ENCODE results near the gene MED9. TPM values are rescaled to one million over a fixed set of nuclear protein-coding genes. Genes with fewer than 3 reads are reported as not detected.

Gene MED9
- polyA plus RNA-seq, 1 donor from 2014 or later: 25.1 TPM

DNA sequence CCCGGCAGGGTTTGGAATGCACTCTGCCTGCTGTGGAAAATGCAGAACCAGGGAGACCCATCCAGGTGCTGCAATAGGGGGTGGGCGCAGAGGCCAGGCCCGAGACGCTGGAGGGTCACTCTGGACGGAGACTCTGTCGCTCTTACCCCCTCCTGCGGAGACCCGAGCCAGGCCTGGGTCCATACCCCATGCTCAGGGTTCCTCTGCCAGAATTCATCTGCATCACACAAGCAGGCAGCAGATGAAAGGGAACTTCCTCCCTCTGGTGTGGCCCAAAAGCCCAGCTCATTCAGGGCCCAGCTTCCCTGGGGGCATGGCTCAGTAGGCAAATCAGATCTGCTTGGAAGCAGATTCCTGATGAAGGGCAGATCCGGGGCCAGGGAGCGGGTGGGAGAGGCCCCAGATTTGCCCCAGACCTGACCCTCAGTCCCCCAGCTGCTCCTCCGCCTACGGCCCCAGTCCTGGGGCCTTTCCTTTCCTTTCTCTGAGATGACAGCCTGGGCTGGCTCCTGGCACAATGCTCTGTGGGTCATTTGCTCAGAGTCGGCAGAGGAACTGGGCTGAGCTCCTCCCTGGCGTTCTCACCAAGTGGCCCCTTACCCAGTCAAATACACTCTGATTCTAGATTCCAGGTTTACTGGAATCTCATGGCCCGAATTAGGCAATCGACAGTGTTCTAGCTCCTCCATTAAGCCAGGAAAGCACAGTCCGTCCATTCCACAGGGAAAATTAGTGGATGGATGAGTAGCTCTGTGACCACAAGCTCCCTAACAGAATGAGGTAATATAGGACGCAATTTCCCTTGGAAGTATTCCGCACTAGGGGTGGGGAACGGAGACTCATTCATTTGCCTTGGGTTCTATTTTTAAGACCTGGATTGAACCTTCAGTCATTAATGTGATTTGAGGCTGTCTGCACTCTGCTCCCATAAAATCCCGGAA lies 38.5 kb downstream of the MED9 start:
- no peaks in the 10 kb centered on the region for H3K36me3 ChIP-seq (ENCODE audit: insufficient read depth, low read length)
- no peaks in the 10 kb centered on the region for H3K79me2 ChIP-seq (replicated peaks; ENCODE audit: insufficient read depth, low read length)
- no peaks in the 10 kb centered on the region for H3K9me3 ChIP-seq (ENCODE audit: low read length)
- no peak overlapping the region for H3K9ac ChIP-seq (ENCODE audit: low read length)
- no peaks in the 10 kb centered on the region for H3K27me3 ChIP-seq (ENCODE audit: insufficient read depth, low read depth, low read length)
- H4K20me1 ChIP-seq (ENCODE audit: insufficient read depth): no peaks in the 10 kb centered on the region
- no peaks in the 10 kb centered on the region for H3K9me2 ChIP-seq (ENCODE audit: insufficient read depth, low read length)
- TF ChIP-seq POLR2AphosphoS5 (IDR thresholded peaks at IDR 0.05): no peak
- no peak for TF ChIP-seq TAF1 (IDR thresholded peaks at IDR 0.05; ENCODE audit: low read depth)
- no peak for TF ChIP-seq SMC3 (conservative IDR thresholded peaks at IDR 0.05; ENCODE audit: poor library complexity)
- TF ChIP-seq REST (IDR thresholded peaks at IDR 0.05; ENCODE audit: borderline replicate concordance): no peak
- no peak for TF ChIP-seq RAD21 (conservative IDR thresholded peaks at IDR 0.05)
- no peak for TF ChIP-seq EP300 (conservative IDR thresholded peaks at IDR 0.05; ENCODE audit: poor library complexity, severe bottlenecking)
- no peak for TF ChIP-seq MXI1 (conservative IDR thresholded peaks at IDR 0.05; ENCODE audit: poor library complexity, severe bottlenecking)
- TF ChIP-seq, protein P1, sequence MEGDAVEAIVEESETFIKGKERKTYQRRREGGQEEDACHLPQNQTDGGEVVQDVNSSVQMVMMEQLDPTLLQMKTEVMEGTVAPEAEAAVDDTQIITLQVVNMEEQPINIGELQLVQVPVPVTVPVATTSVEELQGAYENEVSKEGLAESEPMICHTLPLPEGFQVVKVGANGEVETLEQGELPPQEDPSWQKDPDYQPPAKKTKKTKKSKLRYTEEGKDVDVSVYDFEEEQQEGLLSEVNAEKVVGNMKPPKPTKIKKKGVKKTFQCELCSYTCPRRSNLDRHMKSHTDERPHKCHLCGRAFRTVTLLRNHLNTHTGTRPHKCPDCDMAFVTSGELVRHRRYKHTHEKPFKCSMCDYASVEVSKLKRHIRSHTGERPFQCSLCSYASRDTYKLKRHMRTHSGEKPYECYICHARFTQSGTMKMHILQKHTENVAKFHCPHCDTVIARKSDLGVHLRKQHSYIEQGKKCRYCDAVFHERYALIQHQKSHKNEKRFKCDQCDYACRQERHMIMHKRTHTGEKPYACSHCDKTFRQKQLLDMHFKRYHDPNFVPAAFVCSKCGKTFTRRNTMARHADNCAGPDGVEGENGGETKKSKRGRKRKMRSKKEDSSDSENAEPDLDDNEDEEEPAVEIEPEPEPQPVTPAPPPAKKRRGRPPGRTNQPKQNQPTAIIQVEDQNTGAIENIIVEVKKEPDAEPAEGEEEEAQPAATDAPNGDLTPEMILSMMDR (IDR thresholded peaks at IDR 0.05; ENCODE audit: poor library complexity, severe bottlenecking): no peak
- TF ChIP-seq EZH2 (IDR thresholded peaks at IDR 0.05; ENCODE audit: borderline replicate concordance, insufficient read depth, low read length, poor library complexity, severe bottlenecking): no peak
- no peaks in the 10 kb centered on the region for H3F3A ChIP-seq (ENCODE audit: insufficient read depth, low read length, poor library complexity, severe bottlenecking)
- no peak overlapping the region for H3K27ac ChIP-seq (ENCODE audit: low read length)
- no peak overlapping the region for H3K4me2 ChIP-seq (ENCODE audit: low read length)
- H2AFZ ChIP-seq (ENCODE audit: low read depth, low read length): no peak overlapping the region
- H3K4me3 ChIP-seq (ENCODE audit: low read length): no peak overlapping the region

- Histone ChIP-seq H3K79me2 (replicated peaks; ENCODE audit: insufficient read depth, low read length) (no peaks in the 10 kb centered on the region), H4K20me1 (ENCODE audit: insufficient read depth) (no peaks in the 10 kb centered on the region), H3K27me3 (ENCODE audit: insufficient read depth, low read depth, low read length) (no peaks in the 10 kb centered on the region), H3F3A (ENCODE audit: insufficient read depth, low read length, poor library complexity, severe bottlenecking) (no peaks in the 10 kb centered on the region), H3K4me2 (ENCODE audit: low read length) (no peak overlapping the region), H3K36me3 (ENCODE audit: insufficient read depth, low read length) (no peaks in the 10 kb centered on the region), H3K9ac (ENCODE audit: low read length) (no peak overlapping the region), H3K4me3 (ENCODE audit: low read length) (no peak overlapping the region), H3K9me2 (ENCODE audit: insufficient read depth, low read length) (no peaks in the 10 kb centered on the region), H3K9me3 (ENCODE audit: low read length) (no peaks in the 10 kb centered on the region), H2AFZ (ENCODE audit: low read depth, low read length) (no peak overlapping the region), H3K27ac (ENCODE audit: low read length) (no peak overlapping the region)
- TF ChIP-seq, protein P1 (IDR thresholded peaks at IDR 0.05; ENCODE audit: poor library complexity, severe bottlenecking): no peak
- TF ChIP-seq EP300 (conservative IDR thresholded peaks at IDR 0.05; ENCODE audit: poor library complexity, severe bottlenecking): no peak
- TF ChIP-seq REST (IDR thresholded peaks at IDR 0.05; ENCODE audit: borderline replicate concordance): no peak
- TF ChIP-seq MXI1 (conservative IDR thresholded peaks at IDR 0.05; ENCODE audit: poor library complexity, severe bottlenecking): no peak
- no peak for TF ChIP-seq RAD21 (conservative IDR thresholded peaks at IDR 0.05)
- no peak for TF ChIP-seq EZH2 (IDR thresholded peaks at IDR 0.05; ENCODE audit: borderline replicate concordance, insufficient read depth, low read length, poor library complexity, severe bottlenecking)
- no peak for TF ChIP-seq POLR2AphosphoS5 (IDR thresholded peaks at IDR 0.05)
- no peak for TF ChIP-seq SMC3 (conservative IDR thresholded peaks at IDR 0.05; ENCODE audit: poor library complexity)
- no peak for TF ChIP-seq TAF1 (IDR thresholded peaks at IDR 0.05; ENCODE audit: low read depth)
Measured at GRCh38 chr17:17515934-17516930, 39.4 kb downstream of the MED9 start.

Measured in neural cell (in vitro differentiated cells).